IgD-negative memory B cell (primary cell): ENCODE data around the gene OBSL1. TPM values are rescaled to one million over a fixed set of nuclear protein-coding genes. Genes with fewer than 3 reads are reported as not detected.
A peak's percentile ranks its signal among the peaks of the same experiment; 100 is the strongest.

Experiments used
- H3K27ac Mint-ChIP-seq, 3 donors: one replicate each; pipeline ENCODE4 v1.8.0; 2020 to 2022; ENCODE audit warnings: mild to moderate bottlenecking in 3 of 3, mixed read lengths in 3 of 3, moderate library complexity in 1 of 3
- H3K27me3 Mint-ChIP-seq: one replicate; pipeline ENCODE4 v1.8.0; 2021; ENCODE audit warnings: mixed read lengths
- H3K36me3 Mint-ChIP-seq: one replicate; pipeline ENCODE4 v1.8.0; 2020; ENCODE audit warnings: mild to moderate bottlenecking, mixed read lengths
- H3K4me1 Mint-ChIP-seq, 3 donors: one replicate each; pipeline ENCODE4 v1.8.0; 2020 to 2022; ENCODE audit warnings: mixed read lengths in 3 of 3, mild to moderate bottlenecking in 1 of 3
- H3K4me3 Mint-ChIP-seq, 4 donors: one replicate each; pipeline ENCODE4 v1.8.0; 2020 to 2022; ENCODE audit warnings: mild to moderate bottlenecking in 4 of 4, mixed read lengths in 4 of 4, moderate library complexity in 3 of 4
- H3K9me3 Mint-ChIP-seq, 3 donors: one replicate each; pipeline ENCODE4 v1.8.0; 2020 to 2021; ENCODE audit warnings: mixed read lengths in 3 of 3, mild to moderate bottlenecking in 1 of 3
- polyA plus RNA-seq: library from polyadenylated mRNA; unstranded; fragments of 300-500 nt; fragmentation: Illumina TruSeq; gene quantifications from one replicate; pipeline ENCODE4 v1.2.3, GENCODE V29; 2021

OBSL1 gene
- polyA plus RNA-seq, 1 donor from 2014 or later, result not detected

- Mint-ChIP-seq H3K9me3 (peaks cover 0 to 2% (median 0%) of the 10 kb centered on the region in 3 donors), H3K27ac (no peak overlapping the region), H3K27me3 (peaks cover 26% of the 10 kb centered on the region), H3K4me1 (peaks cover 0 to 1% (median 0%) of the 10 kb centered on the region in 3 donors), H3K36me3 (no peaks in the 10 kb centered on the region), H3K4me3 (no peak overlapping the region)
Observed at GRCh38 chr2:219576505-219577388, 5.4 kb upstream of the OBSL1 start.

GRCh38 chr2:219575566-219576504 is 4.5 kb upstream of the OBSL1 start:
- Mint-ChIP-seq H3K4me3 (no peak overlapping the region), H3K4me1 (peaks cover 0 to 2% (median 0%) of the 10 kb centered on the region in 3 donors), H3K27me3 (peaks cover 28% of the 10 kb centered on the region), H3K27ac (no peak overlapping the region), H3K36me3 (no peaks in the 10 kb centered on the region), H3K9me3 (peaks cover 0 to 2% (median 0%) of the 10 kb centered on the region in 3 donors)

GRCh38 chr2:219574484-219575311 is 3.4 kb upstream of the OBSL1 start:
- no peak overlapping the region for H3K4me3 Mint-ChIP-seq
- H3K9me3 Mint-ChIP-seq, result peaks cover 0 to 2% (median 0%) of the 10 kb centered on the region in 3 donors
- no peaks in the 10 kb centered on the region for H3K36me3 Mint-ChIP-seq
- H3K27me3 Mint-ChIP-seq, result peaks cover 34% of the 10 kb centered on the region
- peaks cover 0 to 2% (median 0%) of the 10 kb centered on the region in 3 donors for H3K4me1 Mint-ChIP-seq
- H3K27ac Mint-ChIP-seq, result no peak overlapping the region

GRCh38 chr2:219573166-219573565 is 1.8 kb upstream of the OBSL1 start:
- Mint-ChIP-seq H3K27me3 (peaks cover 47% of the 10 kb centered on the region), H3K4me3 (peak overlapping the region in 1 of 4 donors; percentile 45), H3K27ac (no peak overlapping the region)

GRCh38 chr2:219572237-219573001 is 1.1 kb upstream of the OBSL1 start, which contains the start of gene INHA:
Gene INHA (plus strand): TSS chr2:219572310. CDS start chr2:219572375, 65 bp downstream.
- Mint-ChIP-seq H3K4me3 (peak within 1 kb of the TSS in 2 of 4 donors; percentile 45 to 65), H3K36me3 (no peaks in the 10 kb centered on the region), H3K9me3 (peaks cover 0 to 3% (median 0%) of the 10 kb centered on the region in 3 donors), H3K4me1 (peaks cover 0 to 2% (median 0%) of the 10 kb centered on the region in 3 donors), H3K27me3 (peaks cover 53% of the 10 kb centered on the region), H3K27ac (no peak within 1 kb of the TSS)

More at GRCh38 chr2:219573166-219573565, 1.8 kb upstream of the OBSL1 start:
- Mint-ChIP-seq H3K9me3 (peaks cover 0 to 2% (median 0%) of the 10 kb centered on the region in 3 donors), H3K4me1 (peaks cover 0 to 2% (median 0%) of the 10 kb centered on the region in 3 donors), H3K36me3 (no peaks in the 10 kb centered on the region)

- Mint-ChIP-seq H3K27ac (no peak overlapping the region), H3K27me3 (peaks cover 53% of the 10 kb centered on the region), H3K36me3 (no peaks in the 10 kb centered on the region), H3K4me3 (no peak overlapping the region), H3K9me3 (peaks cover 0 to 5% (median 3%) of the 10 kb centered on the region in 3 donors), H3K4me1 (peaks cover 0 to 2% (median 0%) of the 10 kb centered on the region in 3 donors)
Observed at GRCh38 chr2:219570924-219571310, 422 bp downstream of the OBSL1 start.

GRCh38 chr2:219570194-219570923 is 980 bp downstream of the OBSL1 start:
- H3K4me3 Mint-ChIP-seq, result peak overlapping the region; percentile 17 to 65 (median 51)
- no peaks in the 10 kb centered on the region for H3K36me3 Mint-ChIP-seq

GRCh38 chr2:219569635-219570034 is 1.7 kb downstream of the OBSL1 start:
- Mint-ChIP-seq H3K4me3 (peak overlapping the region in 3 of 4 donors; percentile 58 to 65 (median 59)), H3K27ac (no peak overlapping the region), H3K27me3 (peaks cover 45% of the 10 kb centered on the region), H3K9me3 (peaks cover 0 to 5% (median 3%) of the 10 kb centered on the region in 3 donors), H3K36me3 (no peaks in the 10 kb centered on the region), H3K4me1 (peaks cover 0 to 2% (median 0%) of the 10 kb centered on the region in 3 donors)

More at GRCh38 chr2:219570194-219570923, 980 bp downstream of the OBSL1 start:
- H3K4me1 Mint-ChIP-seq, result peaks cover 0 to 2% (median 0%) of the 10 kb centered on the region in 3 donors
- peaks cover 0 to 5% (median 3%) of the 10 kb centered on the region in 3 donors for H3K9me3 Mint-ChIP-seq
- no peak overlapping the region for H3K27ac Mint-ChIP-seq
- H3K27me3 Mint-ChIP-seq, result peaks cover 51% of the 10 kb centered on the region

GRCh38 chr2:219569041-219569440 is 2.3 kb downstream of the OBSL1 start:
- Mint-ChIP-seq H3K27me3 (peaks cover 45% of the 10 kb centered on the region), H3K4me1 (peaks cover 0 to 2% (median 0%) of the 10 kb centered on the region in 3 donors), H3K27ac (no peak overlapping the region), H3K4me3 (no peak overlapping the region), H3K9me3 (peaks cover 0 to 8% (median 3%) of the 10 kb centered on the region in 3 donors), H3K36me3 (no peaks in the 10 kb centered on the region)

GRCh38 chr2:219567791-219568361 is 3.5 kb downstream of the OBSL1 start:
- Mint-ChIP-seq H3K36me3 (no peaks in the 10 kb centered on the region), H3K4me1 (peaks cover 0 to 2% (median 0%) of the 10 kb centered on the region in 3 donors), H3K27me3 (peaks cover 45% of the 10 kb centered on the region), H3K4me3 (peak overlapping the region in 1 of 4 donors; percentile 34), H3K9me3 (peaks cover 0 to 8% (median 3%) of the 10 kb centered on the region in 3 donors), H3K27ac (no peak overlapping the region)

GRCh38 chr2:219567131-219567530 is 4.2 kb downstream of the OBSL1 start:
- Mint-ChIP-seq H3K36me3 (no peaks in the 10 kb centered on the region), H3K9me3 (peaks cover 0 to 8% (median 3%) of the 10 kb centered on the region in 3 donors), H3K4me3 (no peak overlapping the region), H3K27ac (no peak overlapping the region), H3K27me3 (peaks cover 45% of the 10 kb centered on the region), H3K4me1 (peaks cover 0 to 2% (median 0%) of the 10 kb centered on the region in 3 donors)

- Mint-ChIP-seq H3K27ac (no peak overlapping the region), H3K27me3 (peaks cover 40% of the 10 kb centered on the region), H3K4me1 (no peaks in the 10 kb centered on the region), H3K9me3 (peaks cover 0 to 8% (median 2%) of the 10 kb centered on the region in 3 donors), H3K4me3 (no peak overlapping the region), H3K36me3 (no peaks in the 10 kb centered on the region)
Observed at GRCh38 chr2:219566640-219567039, 4.7 kb downstream of the OBSL1 start.
